Cardiac septum (tissue), 1 donor: ENCODE results near the gene C1QTNF5. TPM values are rescaled to one million over a fixed set of nuclear protein-coding genes. Genes with fewer than 3 reads are reported as not detected.
A peak's percentile ranks its signal among the peaks of the same experiment; 100 is the strongest.

Source experiments
- DNase-seq: peaks from one replicate; pipeline ENCODE4 v3.0.0-alpha.2; 2020; ENCODE audit warnings: low spot score
- intact Hi-C: fragments of 100-400 bp; cut with DNase I; formaldehyde crosslinking; loops from one replicate; pipeline ENCODE4 v1.14.0; 2022
- microRNA-seq: library from miRNA; unstranded; fragments of <30 nt; microRNA quantifications from one replicate; pipeline ENCODE4 v1.2.0, GENCODE V29; 2020
- total RNA-seq: library from RNA; stranded (reverse); fragmentation: NEBNext Ultra II Directional; extraction: Animal tissue kit (Norgen Biotek cat#: 25700); gene quantifications from one replicate; pipeline ENCODE4 v1.2.1, GENCODE V29; 2021
- donor health status: DM: no; HTN: no; CAD: no.

C1QTNF5 gene
- total RNA-seq, 1 donor from 2014 or later, result 33.8 TPM

DNA sequence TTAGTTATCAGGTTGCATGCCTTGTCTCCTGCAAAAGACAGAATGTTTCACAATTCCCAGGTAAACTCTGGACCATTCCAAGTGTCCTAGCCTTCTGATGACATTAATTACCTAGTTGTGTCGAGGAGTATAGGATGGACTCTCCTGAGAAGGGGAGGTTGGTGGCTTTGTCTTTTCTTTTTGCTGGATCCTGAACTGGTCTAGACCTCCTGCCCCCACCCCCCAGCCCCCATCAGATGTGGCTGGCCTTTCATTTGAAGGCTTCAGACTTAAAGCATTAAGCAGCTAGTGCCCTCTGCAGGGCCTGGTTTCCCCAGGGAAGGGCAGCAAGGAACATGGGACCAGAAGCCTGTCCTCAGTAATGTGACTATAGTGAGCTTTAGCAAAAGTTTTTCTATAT, 33.5 kb downstream of the C1QTNF5 start:
- intact Hi-C loops, result no loop called here
- no peak for DNase-seq

DNA sequence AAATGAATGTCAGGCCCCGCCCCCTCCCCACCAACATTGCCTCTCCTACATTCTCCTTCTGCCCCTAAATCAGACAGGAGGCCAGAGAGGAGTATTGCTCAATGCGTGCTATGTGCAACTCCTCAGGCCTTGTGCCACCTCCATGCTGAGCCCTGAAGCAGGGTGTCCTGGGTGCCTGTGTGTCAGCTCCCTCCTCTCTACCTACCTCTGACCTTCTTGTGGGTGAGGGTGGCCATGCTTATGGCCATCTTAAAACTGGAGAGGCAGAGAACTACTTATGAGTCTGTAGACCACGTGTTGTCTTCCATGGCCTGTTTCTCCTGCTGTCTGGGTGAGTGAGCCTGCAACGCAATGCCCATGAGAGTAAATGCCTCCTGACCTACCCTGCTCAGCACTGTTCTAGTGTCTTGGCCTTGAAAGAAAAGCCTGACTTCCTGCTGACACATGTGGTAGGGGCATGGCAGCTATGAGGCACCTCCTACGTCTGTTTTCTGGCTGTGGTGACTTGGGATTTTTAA, 34.3 kb downstream of the C1QTNF5 start:
- intact Hi-C loops, result no loop called here
- no peak for DNase-seq

DNA sequence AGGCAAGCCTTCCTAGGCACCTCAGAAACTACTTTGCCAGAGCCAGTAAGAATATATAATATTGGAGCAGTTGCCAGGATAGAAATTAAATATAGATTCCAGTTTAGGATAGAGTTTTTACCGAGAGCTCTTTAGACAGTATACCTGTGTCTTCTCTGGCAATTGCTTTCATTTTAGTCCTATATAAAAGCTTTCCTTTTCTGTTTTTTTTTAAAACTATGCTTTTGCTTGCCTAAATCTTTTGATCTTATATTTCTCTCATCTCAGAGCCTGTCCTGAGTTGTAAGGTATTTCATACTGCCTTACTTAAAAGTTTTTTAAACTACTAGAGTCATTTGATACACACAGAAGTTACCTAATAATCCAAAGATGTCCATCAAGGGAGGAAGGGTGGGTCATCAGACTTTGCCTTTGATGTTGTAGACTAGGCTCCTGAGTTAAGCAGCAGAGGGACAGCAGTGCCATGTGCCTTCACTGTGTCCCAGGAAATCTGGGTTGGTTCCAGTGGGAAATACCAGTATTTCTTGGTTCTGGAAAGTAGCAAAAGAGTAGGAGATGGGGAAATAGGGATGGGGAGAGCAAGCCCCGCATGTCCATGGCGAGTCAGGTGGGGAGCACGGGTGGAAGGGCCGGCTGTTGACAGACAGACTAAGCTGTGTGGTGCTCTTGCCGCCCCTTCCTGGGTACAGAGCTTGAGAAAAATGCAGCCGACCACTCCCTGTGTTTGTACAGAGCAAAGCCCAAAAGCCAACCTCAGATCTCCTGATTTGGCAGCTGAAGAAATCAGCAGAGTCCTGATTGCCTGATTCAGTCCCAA, 34.9 kb downstream of the C1QTNF5 start:
- no peak for DNase-seq
- intact Hi-C loops, result no loop called here

DNA sequence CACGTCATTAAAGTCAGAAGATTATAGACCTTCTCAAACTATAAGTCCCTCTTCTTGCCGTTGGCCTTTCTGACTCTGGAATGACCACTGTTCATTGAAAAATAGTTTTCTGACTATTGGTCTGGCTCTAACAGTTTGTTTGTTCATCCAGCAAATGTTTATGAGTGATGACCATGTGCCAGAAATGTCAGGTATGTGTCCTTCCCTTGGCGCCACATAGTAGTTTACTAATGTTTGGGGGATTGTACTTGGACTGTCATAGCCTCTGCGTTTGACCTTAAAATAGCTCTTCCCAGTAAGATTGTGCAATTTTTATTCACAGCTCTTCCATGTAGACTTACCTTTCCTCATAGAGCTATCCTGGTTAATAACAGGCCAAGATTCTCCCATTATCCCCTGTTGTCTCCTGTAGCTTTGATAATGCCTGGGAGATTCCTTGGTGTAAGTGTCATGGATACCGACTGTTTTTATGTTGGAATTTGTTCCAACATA, 37.4 kb downstream of the C1QTNF5 start:
- no peak for DNase-seq
- intact Hi-C loops, result no loop called here

DNA sequence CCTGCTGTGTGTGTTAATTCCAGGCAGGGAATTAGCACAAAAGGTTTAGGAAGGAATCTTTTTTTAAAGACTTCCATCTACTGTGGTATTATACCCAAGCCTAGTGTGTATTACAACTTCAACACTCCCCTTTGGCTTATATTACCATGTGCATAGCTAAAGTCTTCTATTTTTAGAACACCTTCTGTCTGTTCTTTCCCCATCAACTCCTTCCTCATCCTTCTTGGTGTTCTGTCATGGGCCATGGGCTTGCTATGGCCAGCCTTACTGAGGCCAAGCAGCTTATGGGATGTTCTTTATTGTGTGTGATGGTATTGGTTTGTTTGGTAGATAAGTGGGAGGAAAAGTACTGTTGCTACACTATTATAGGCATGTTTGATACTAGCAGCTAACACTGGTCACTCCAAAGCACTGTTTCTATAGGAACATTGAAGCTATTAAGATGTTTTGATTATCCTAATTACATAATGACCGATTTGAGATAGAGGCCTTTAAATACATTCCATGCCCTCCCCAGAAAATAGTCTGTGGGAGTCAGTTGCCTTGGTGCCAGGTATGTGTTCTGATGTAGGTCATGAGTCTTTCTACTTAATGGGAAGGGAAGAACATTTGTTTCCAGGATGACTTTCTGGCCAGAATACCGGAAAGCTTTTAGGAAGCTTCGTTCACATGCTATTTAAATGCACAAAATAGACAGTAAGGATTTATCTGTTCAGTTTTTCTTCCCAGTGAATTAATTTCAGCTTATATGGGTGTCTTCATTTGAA, 40.3 kb downstream of the C1QTNF5 start:
- intact Hi-C loops, result no loop called here

DNA sequence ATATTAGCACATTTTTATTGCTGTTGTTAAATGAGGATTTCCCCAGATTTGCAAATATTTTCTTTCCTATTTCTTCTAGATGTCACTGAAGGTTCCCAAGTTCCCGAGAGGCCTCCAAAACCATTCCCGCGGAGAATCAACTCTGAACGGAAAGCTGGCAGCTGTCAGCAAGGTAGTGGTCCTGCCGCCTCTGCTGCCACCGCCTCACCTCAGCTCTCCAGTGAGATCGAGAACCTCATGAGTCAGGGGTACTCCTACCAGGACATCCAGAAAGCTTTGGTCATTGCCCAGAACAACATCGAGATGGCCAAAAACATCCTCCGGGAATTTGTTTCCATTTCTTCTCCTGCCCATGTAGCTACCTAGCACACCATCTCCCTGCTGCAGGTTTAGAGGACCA, 41.3 kb downstream of the C1QTNF5 start:
- no peak for DNase-seq
- intact Hi-C loops, result no loop called here

More for the DNA sequence above, 40.3 kb downstream of the C1QTNF5 start:
- no peak for DNase-seq

DNA sequence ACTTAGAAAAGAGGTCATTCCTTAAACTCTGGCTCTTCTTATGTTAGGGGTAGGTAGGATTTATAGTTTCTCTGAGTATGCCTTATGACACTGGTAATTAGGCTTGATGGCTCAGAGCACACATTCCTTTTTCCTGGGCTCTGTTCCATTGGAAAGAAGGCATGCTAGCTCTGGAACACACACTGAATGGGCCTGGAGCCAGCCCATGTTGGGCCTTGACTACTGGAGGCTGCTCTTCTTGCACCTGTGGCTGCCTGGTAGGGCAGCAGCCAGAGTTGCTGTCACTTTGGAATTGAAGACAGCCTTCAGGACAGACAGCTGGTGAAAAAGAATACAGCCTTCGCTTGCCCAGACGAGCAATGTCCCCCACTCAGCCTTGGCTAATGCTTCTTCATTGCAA, 42.0 kb downstream of the C1QTNF5 start:
- peak; percentile 81 for DNase-seq
- intact Hi-C loops, result no loop called here

DNA sequence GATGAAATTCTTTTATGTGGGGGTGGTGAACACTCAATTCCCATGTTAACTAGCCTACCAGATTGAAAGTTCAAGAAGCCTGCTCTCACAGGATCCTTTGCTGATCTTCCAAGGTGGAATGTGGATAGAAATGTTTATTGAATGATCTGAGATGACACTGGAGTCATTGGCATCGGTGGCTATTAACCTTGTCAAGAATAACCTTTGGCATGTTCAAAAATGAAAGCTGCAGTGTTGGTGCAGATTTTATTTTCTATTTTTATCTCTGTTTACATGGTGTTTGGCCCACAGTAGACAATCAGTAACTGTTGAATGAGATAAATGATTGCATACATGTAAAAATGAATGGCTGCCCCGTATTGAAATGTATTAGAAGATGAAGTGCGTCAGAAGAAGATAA, 42.7 kb downstream of the C1QTNF5 start:
- intact Hi-C loops, result no loop called here
- no peak for DNase-seq

DNA sequence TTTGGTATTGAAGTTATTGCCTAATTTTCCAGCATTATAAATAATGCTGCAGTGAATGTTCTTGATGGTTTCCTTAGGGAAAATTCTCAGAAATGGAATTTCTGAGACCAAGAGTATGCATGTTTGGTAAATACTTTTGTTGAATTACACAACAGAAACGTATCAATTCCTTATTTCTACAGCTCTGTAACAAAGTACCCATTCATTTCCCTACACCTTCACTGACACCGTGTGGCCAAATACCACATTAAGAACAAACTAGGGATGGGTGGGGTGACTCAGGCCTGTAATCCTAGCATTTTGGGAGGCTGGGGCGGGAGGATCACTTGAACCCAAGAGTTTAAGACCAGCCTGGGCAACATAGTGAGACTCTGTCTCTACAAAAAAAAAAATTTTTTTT, 45.5 kb downstream of the C1QTNF5 start:
- DNase-seq, result no peak
- intact Hi-C loops, result no loop called here

DNA sequence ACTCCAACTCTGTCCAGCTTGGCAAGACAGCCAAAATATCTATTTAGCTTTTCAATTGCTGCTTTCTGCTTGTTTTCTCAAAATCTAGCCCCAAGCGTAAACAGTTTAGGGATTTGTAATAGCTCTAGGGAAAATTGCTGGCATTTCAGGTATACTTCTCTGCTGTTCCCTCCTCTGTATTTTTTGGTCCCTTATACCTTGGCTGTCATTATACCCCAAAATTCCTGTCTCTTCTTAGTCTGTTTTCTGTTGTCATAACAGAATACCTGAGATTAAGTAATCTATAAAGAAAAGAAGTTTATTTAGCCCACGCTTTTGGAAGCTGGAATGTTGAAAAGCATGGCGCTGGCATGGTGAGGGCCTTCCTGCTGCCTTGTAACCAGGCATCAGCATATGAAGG, 47.2 kb downstream of the C1QTNF5 start:
- DNase-seq, result no peak
- intact Hi-C loops, result no loop called here

DNA sequence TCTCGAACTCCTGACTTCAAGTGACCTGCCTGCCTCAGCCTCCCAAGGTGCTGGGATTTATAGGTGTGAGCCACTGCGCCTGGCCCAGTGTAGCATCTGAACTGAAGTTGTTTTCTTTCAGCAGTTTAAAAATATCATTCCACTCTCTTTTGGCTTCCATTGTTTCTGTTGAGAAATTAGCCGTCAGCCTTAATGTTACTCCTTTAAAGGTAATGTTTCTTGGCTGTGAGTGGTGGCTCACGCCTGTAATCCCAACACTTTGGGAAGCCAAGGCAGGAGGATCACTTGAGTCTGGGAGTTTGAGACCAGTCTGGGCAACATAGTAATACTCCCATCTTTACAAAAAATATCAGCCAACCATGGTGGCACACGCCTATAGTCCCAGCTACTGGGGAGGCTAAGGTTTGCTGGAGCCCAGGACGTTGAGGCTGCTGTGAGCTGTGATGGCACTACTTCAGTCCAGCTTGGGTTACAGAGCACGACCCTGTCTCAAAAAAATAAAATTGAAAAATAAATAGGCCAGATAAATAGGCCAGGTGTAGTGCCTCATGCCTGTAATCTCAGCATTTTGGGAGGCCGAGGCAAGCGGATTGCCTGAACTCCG, 49.7 kb downstream of the C1QTNF5 start:
- intact Hi-C loops, result no loop called here
- no peak for DNase-seq

Small RNA genes lying within 50 kb of the gene (microRNA-seq; reads per million reads assigned to microRNA genes)
- gene MIR6756, result not detected

Other genes with a start within 250 kb of the C1QTNF5 start
- 18.9 TPM for gene DPAGT1, start 239.0 kb downstream of the C1QTNF5 start, total RNA-seq
- gene C2CD2L, start 233.5 kb downstream of the C1QTNF5 start, total RNA-seq, result 11.8 TPM
- gene HINFP, start 219.3 kb downstream of the C1QTNF5 start, total RNA-seq, result 14.5 TPM
- 1.0 TPM for gene ABCG4, start 191.8 kb downstream of the C1QTNF5 start, total RNA-seq
- gene NLRX1, start 172.2 kb downstream of the C1QTNF5 start, total RNA-seq, result 25.4 TPM
- not detected for gene NHERF4, start 155.4 kb downstream of the C1QTNF5 start, total RNA-seq
- gene CBL, start 134.5 kb downstream of the C1QTNF5 start, total RNA-seq, result 13.4 TPM
- gene MCAM, start 23.8 kb downstream of the C1QTNF5 start, total RNA-seq, result 110 TPM
- 10.7 TPM for gene RNF26, start 6.4 kb downstream of the C1QTNF5 start, total RNA-seq
- gene MFRP, start 5.8 kb upstream of the C1QTNF5 start, total RNA-seq, result not detected
- gene USP2, start 40.8 kb upstream of the C1QTNF5 start, total RNA-seq, result 80.0 TPM
- 6.8 TPM for gene THY1, start 82.3 kb upstream of the C1QTNF5 start, total RNA-seq